AG09319 (cell line): ENCODE measurements around the gene ATP13A1.
"Not testable (repeated sequence)": the region's sequence is repeated elsewhere in the genome, so short reads cannot be mapped to it uniquely, and the experiment has no call there.

Experiments used
- DNase-seq: peaks from one replicate; pipeline ENCODE4 v3.0.0-alpha.2; 2010; ENCODE audit warnings: low read depth; ENCODE audit errors: extremely low read depth
- CTCF ChIP-seq: IDR thresholded peaks from 2 replicates; pipeline ENCODE4 v1.5.1; 2011; ENCODE audit warnings: low read depth, mild to moderate bottlenecking, inconsistent platforms, low read length, moderate library complexity

ATP13A1 gene

GRCh38 chr19:19600793-19601330, 62.6 kb downstream of the ATP13A1 start:
- TF ChIP-seq CTCF: no peak
- DNase-seq: no peak

GRCh38 chr19:19598728-19599451, 64.6 kb downstream of the ATP13A1 start:
- DNase-seq: not testable (repeated sequence)

GRCh38 chr19:19597809-19598306, 65.6 kb downstream of the ATP13A1 start:
- TF ChIP-seq CTCF: no peak
- DNase-seq: no peak
